HG02798 (cell line): ENCODE data around the gene ARHGAP32.
"Not testable (repeated sequence)": the region's sequence is repeated elsewhere in the genome, so short reads cannot be mapped to it uniquely, and the experiment has no call there.

ENCODE experiments used
- ATAC-seq: cut with Tn5 transposase; IDR thresholded peaks from one replicate; pipeline ENCODE4 v1.9.1; 2021; ENCODE audit warnings: mild to moderate bottlenecking; ENCODE audit not compliant: unreplicated experiment, poor library complexity

The ARHGAP32 gene

DNA sequence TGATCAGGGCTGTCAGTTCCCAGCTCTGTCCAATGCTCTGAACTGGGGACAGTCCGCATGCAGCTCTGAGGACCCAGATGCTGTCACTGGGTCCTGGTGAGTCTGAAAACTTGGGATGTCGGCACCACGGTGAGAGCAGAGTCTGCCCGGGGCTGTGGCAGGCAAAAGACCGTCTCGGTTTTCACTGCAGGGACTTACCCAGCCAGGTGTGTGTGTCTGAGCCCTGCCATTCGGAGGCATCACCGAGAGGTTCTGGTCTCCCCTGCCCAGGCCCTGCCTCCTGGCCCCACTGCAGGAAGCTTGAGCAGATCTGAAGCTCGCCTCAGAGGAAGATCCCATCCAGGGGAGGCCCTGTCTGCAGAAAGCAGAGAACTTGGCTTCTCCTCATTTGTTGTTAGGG, 254.6 kb downstream of the ARHGAP32 start:
- no peak for ATAC-seq

DNA sequence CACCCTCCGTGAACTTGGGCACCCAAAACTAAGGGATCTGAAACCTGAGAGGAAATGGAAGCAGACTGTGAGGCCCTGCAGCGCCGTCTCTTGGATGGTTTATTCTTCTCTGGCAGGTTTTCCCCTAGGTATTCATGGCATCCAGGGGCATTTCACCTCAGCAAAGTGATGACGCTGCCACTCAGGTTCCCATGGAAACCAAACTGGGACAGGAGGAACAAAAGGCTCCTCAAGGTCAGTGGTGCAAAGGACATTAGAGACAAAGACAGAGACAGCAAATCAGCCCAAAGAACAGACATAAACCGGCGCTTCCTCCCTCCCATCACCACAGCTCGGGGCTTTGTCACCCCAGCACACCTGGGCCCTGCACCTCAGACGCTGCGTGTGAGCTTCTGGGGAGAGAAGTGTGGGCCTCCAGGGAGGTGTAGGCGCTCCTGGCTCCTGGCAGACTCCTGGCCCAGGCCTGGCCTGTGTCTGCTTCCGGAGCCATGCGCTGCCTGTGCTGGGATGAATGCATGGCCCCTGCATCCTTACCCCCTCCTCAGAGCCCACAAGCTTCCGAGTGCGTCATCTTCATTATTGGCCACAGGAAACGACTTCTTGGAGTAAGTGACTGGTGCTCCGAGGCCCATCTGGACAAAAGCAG, 255.4 kb downstream of the ARHGAP32 start:
- ATAC-seq = no peak

DNA sequence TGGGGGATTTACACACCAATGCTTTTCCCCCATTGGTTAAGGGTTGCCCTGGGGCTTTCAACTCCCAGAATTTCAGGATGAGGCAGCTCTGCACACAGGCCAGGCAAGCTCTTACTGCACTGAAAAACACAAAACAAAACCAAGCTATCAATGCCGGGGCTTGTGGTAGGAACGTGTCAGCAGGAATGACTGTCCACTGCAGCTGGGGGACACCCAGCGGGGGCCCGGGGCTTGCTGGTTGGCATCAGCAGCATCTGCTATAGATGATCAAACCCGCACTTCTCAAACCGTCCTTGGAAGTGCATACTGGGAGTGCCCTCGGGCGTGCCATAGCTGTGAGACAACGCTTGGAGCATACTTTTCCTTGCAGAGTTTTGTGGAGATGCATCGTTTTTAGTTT, 257.2 kb downstream of the ARHGAP32 start:
- ATAC-seq = no peak

DNA sequence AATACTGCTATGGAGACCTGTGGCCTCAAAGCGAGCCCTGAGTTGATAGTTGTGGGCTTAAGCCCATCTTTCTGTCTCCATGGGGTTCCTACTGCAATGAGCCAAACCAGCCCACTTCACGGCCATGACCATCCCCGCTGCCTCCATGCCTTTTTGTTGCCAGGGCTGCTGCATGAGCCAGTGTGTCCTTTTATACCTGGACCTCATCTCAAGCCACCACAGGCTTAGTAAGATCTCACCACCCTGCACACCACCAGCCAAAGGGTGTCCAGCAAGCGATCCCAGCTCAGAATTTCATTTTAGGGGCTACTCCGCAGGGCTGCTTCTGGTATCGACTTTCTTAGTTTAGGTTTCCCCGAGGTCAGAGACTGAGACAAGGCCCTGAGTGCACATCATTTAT, 257.8 kb downstream of the ARHGAP32 start:
- no peak for ATAC-seq

DNA sequence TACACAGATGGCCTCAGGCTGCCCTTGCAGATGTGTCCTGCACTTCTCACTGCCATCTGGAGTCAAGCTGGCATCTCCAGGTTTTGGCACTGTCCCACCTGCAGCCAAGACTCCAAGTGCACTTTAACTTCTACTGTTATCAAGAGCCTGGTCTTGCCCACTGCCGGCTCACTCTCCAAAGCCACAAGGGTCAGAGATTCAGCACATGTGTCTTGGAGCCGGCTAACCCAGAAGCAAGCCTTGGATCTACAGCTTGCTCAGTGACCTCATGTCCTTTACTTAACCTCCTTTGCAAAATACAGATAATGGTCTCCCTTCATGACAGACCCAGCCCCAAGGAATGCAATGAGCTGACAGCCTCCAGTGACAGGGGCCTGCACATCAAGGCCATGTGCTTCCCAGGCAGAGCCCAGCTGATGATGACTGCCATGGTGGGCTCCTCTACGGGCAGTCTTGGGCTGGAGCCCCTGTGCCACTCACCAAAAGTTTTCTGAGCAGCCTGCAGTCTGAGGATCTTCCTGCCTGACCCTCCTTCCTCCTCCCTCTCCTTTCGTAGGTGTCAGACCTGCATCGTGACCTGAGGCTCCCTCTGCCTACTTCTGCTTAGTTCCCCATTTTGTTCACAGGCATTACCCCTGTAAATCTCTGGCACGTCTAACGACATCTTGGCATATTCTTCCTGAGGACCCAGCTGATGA, 258.5 kb downstream of the ARHGAP32 start:
- no peak for ATAC-seq

DNA sequence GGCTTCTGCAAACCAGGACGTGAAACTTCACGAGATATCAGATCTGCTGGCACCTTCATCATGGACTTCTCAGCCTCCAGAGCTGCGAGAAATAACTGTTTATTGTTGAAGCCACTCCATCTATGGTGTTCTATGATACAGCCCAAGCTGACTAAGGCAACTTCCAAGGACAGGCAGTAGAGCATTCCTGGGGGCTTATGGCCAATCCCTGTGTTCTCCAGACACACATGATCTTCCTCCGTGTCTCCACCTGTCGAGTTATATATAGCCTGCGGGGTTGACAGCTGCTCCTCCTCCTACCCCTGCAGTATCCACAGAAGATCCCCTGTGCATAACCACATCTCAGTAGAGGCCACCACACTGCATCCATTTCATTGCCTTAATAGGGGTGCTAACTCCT, 260.5 kb downstream of the ARHGAP32 start:
- no peak for ATAC-seq

DNA sequence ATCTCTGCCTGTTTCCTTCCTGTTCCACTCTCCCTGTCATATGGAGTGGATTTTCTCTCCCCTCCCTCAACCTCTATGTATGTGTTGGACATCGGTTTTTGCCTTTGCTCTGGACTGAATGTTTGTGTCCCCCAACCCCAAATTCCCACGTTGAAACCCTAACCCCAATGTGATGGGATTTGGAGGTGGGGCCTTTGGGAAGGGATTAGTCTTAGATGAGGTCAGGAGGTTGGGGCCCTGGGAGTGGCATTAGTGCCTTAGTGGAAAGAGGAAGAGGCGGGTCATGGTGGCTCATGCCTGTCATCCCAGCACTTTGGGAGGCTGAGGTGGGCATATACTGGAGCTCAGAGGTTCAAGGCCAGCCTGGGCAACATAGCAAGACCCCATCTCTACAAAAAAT, 261.1 kb downstream of the ARHGAP32 start:
- no peak for ATAC-seq

DNA sequence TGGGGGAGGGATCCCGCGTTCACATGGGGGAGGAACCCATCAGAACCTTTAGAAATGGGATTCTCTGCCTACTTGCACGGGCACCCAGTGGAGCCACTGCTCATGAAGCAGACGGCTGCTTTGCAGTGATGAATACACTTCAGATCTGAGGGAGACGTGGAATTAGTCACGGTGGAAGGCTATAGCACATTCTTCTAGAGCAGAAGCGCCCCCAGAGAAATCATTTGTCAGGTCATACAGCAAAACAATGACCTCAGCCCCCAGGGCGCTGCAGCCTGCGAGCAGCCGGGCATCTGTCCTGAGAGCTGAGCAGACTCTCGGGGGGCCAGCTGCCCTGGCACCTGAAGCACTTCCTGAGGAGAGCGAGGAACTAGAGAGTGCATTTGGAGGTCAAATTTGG, 262.1 kb downstream of the ARHGAP32 start:
- no peak for ATAC-seq

DNA sequence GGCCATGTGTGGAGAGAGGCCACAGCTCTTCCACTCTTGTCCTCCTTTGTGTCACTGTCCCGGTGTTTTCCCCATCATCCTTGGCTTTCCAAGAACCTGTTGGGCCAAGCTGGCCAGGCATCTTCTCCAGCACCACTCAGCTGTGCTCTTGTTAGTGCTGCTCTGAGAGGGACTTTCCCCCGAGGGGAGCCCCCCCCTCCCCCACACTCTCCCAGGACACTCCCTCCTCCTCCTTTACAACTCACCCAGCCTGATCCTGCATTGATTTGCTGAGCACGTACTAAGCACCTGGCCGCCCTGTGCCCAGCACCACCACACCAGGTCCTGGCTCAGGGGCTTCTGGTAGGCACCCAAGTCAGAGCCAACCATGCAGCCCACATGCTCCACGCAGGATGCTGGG, 262.7 kb downstream of the ARHGAP32 start:
- ATAC-seq = no peak

DNA sequence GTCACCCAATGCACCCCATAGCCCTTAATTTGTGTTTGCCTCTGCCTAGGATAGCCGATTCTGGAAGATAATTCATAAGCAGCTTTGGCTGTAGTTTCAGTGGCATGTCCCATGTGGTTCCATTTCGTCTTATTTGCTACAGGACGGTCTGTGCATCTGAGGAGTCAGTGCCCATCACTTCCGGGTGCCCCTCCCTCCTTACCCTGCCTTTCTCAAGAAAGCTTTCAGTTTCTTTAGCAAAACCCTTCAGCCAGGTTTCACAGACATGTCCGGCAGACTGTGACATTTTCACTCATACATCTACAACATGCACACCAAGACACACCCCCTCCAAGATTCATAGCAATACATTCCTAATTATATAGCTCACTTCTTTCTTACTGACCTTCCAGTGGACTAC, 263.7 kb downstream of the ARHGAP32 start:
- peak; percentile 97 for ATAC-seq

DNA sequence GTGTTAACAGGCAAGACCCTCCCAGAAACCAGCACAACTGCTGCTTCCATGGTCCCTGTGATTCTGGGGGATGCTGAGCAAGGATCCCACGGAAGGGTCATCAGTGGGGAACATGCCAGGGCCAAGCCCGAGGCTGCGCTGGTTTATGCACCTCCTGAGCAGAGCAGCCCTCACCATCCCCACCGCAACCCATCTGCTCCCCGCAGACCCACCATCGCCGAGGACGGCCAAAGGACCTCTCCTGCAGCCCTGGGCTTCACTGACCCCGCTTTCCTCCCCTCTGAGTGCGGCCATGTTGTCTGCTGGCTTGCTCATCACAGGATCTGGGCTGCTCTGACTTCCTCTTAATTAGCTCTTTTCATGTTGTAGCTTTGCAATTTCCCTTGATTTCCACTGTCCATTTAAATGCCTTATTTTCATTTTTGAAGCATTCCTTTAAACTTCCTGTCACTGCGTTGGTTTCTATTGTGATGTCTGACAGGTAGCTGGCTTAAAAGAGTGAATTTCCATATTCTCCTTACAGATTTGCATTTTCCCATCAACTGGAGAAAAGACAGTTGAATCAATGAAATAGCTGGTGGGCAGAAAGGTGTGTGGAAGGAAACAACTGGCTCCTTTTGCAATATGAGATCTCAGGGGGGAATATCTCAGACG, 264.3 kb downstream of the ARHGAP32 start:
- ATAC-seq = no peak

DNA sequence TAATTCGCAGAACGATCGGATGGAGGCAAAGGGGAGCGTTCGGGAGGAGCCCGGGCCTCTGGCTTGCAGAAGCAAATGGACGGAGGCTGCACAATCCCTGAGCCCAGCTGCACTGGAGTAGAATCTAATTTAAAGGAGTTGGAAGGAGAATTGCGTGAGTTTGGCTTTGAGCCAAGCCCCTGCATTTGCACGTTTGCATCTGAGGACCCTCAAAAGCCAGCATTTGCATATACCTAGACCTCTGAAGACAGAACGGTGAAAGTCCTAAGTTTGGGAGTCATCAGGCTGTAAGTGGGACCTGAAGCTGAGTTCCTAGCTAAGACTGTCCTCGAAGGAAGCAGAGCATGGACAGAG, 265.0 kb downstream of the ARHGAP32 start:
- ATAC-seq = no peak

DNA sequence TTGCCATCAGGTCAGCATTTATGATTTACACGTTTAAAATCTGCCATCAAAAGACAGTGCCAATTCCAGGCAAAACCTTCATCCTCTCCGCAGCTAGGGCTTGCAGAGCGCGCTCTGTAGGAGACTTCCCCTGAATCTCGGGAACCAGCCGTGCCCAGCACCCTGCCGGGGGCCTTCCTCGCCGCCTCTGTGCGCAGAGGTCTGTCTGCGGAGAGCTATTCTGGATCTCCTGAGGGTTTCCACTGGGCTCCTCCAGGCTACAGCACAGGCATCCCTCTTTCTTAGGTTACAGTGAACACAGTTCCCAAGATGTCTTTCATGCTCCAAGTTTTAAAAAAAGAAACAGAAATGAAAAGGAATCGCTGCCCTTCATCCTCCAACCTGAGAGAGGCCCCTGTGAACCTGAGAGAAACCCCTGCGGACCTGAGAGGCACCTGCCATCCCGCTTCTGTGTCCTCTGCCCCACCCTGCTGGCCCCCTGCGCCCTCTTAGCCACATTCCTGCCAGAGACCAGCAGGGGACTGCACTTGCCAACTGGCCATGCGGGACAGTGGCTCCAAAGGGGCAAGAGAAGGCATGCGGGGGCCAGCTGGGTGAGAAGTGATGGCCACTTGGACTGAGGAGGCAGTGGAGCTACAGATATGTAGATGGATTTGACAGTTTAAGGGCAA, 265.6 kb downstream of the ARHGAP32 start:
- ATAC-seq = no peak

DNA sequence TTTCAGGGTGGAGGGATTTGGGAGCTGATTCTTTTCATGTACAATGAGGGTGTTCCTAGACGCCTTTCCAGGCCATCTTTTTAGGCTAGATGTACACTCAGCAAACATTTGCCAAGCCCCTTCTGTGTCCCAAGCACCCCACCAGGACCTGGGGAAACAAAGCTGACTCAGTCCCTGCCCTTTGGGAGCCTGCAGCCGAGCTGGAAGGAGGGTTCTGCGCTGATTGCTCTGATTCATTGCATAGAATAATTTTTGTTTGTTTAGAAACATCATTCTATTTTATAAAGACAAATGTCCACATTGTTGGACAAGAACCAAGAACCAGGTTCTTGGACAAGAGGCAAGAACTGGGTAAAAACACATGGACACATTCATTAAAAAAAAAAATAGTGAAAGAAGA, 266.1 kb downstream of the ARHGAP32 start:
- ATAC-seq = no peak

DNA sequence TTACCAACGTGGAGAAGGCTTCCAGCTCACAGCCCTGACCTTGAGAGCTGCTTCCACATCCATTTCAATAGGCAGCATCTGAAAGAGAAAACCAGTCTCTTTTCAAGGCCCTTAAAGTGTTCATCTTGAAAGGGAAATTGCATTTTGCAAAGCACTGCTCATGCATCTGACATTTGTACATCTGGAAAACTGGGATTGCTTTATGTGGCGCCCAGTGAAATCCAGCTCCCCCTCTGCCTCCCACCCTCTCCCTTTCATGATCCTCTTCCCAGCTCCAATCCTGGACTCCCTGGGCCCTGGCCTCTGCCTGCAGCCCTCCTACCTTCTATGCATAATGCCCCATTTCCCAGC, 266.9 kb downstream of the ARHGAP32 start:
- no peak for ATAC-seq

DNA sequence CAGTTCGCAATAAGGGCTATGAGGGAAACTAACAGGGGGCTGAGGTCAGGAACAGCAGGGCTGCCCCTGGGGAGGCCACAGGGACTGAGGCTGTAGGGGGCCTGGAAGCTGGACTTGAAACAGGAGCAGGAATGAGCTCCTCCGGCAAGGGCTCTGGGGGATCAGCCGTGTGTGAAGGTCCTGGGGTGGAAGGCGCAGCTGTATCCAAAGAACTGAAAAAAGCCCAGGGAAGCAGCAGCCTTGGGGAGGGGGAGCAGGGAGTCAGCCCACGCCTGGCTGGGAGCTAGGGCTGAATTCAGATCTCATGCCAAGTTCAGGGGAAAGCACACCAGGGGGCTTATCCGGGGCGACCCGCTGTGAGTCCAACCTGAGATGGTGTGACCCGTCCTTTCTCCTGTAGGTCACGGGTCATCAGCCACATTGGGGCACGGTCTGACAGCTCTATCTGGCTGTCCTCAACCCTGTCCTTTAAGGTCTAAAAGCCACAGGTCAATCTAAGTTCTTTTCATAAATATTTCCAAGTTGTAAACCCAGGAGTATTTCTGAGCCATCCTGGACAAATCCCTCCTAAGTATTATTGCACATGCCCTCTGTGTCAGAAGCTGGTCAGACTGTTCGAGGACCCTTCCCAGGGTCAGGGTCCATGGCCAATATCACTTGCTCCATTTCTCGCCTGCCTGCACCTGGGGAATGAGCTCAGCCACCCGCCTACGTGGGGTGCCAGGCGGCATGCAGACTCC, 267.4 kb downstream of the ARHGAP32 start:
- ATAC-seq = no peak

DNA sequence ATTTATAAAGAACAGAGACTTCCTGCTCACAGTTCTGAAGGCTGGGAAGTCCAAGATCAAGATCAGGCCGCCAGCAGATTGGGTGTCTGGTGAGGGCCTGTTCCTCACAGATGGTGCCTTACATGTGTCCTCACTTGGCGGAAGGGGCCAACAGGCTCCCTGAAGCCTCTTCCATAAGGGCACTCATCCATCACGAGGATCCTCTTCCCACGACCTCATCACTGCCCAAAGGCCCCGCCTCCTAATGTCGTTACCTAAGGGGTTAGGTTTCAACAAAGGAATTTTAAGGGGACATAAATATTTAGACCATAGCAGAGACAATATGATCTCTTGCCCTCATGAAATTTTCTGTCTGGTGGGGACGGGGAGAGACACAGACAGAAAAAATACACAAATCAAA, 268.0 kb downstream of the ARHGAP32 start:
- no peak for ATAC-seq

DNA sequence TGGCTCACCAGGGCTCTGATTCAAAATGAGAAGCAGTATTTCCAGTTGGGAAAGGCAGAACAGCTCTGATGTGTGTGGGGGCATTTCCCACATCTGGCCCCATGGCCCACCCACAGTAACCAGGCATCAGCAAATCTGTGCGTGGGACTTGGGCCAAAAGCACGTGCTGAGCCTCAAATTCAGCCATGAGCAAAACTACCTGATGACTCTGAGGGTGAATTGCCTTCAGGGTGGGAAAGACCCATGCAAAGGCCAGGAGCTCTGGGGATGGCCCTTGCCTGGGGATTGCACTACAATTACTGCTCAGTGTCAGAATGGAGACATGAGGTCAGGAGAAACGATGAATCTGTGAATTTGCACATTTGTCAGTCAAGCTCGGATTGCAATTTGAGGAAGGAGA, 270.3 kb downstream of the ARHGAP32 start:
- no peak for ATAC-seq

DNA sequence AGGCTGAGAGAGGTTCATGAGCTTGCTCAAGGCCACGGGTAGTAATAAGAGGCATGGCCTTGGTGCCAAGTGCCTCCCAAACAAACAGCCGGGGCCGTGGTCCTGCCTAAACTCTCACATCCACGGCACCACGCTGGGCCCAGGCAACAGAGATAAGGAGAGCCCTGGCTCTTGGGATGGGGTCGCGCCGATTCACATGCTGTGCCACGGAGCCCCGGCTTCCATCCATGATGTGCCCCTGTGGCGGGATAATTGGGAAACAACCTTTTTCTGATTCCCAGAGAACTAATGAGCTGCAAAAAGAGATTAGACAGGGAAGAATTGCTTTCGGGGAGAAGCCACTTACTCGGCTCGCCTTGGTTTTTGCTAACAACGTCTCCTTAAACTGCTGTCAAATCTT, 271.5 kb downstream of the ARHGAP32 start:
- no peak for ATAC-seq

DNA sequence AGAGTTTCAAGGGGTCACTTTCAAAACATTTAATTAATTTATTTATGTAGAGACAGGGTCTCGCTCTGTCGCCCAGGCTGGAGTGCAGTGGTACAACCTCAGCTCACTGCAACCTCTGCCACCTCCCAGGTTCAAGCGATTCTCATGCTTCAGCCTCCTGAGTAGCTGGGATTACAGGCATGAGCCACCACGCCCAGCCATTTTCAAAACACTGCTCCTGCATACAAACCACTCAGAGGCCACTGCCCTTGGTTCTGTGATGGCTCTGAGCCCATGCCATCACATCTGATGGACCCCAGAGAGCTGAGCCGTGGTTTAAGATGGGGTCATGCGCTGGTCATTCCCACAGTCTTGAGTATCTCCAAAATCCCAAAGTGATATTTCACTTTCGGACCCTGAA, 272.5 kb downstream of the ARHGAP32 start:
- ATAC-seq = not testable (repeated sequence)

DNA sequence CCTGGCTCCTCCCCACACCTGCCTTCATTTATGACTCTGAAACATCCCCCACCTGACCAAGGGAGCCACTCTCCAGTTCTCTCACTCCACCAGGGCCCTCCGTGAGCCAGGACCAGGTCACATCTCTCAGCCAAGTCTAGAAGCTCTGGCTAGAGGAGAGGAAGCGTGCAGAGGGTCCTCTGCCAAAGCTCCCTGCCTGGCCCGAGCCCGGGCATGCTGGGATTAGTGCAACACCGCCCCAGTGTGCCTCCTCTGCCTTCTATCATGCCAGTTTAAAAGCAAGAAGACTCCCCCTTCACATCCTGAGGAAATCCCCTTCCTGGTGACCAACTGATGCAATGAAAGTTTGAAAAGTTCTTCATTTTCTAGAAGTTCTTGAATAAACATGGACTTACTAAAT, 272.9 kb downstream of the ARHGAP32 start:
- no peak for ATAC-seq
